Measurements from ENCODE around the gene PDE4D.

- TF ChIP-seq CTCF (IDR thresholded peaks at IDR 0.05) = no peak
- TF ChIP-seq POLR2A (IDR thresholded peaks at IDR 0.05) = no peak
Observed at GRCh38 chr5:59905188-59905587, 11.7 kb upstream of the PDE4D start.

All from right lobe of liver (tissue), 4 donors.